Hepatocyte (in vitro differentiated cells): ENCODE measurements around the gene PGAP3.
"Not testable (repeated sequence)": the region's sequence is repeated elsewhere in the genome, so short reads cannot be mapped to it uniquely, and the experiment has no call there.

Source experiments
- CTCF ChIP-seq: fragments of 200-600 bp; sonication (generic); IDR thresholded peaks from 2 replicates; pipeline ENCODE4 v1.5.1; 2016; ENCODE audit warnings: antibody characterized with exemption, mild to moderate bottlenecking; ENCODE audit not compliant: poor library complexity
- EZH2 ChIP-seq: fragments of 200-600 bp; sonication (generic); IDR thresholded peaks from 2 replicates; pipeline ENCODE4 v1.6.1; 2016; ENCODE audit warnings: antibody characterized with exemption, mild to moderate bottlenecking, borderline replicate concordance

DNA sequence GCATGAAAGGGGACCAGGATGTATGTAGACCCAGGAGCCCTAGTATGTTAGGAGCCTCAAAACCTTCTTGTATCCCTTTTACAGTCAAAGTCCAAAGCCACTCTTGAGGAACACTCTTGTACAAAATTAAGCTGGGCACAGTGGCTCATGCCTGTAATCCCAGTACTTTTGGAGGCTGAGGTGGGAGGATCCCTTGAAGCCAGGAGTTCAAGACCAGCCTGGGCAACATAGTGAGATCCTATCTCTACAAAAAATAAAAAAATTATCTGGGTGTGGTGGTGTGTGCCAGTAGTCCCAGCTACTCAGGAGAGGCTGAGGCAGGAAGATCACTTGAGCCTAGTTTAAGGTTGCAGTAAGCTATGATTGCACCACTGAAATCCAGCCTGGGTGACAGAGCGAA, 38.1 kb upstream of the PGAP3 start:
- not testable (repeated sequence) for TF ChIP-seq CTCF, EZH2
